ENCODE results near the gene ESYT2. TPM values are rescaled to one million over a fixed set of nuclear protein-coding genes. Genes with fewer than 3 reads are reported as not detected.

The ESYT2 gene
- total RNA-seq, 1 donor from 2014 or later = 31.8 TPM

GRCh38 chr7:158850545-158851102 lies 21.3 kb upstream of the ESYT2 start:
- TF ChIP-seq CTCF (IDR thresholded peaks at IDR 0.05; ENCODE audit: unreplicated experiment) = no peak
- DNase-seq (ENCODE audit: low spot score) = no peak
- no peaks in the 10 kb centered on the region for H3K27me3 Mint-ChIP-seq (ENCODE audit: unreplicated experiment)
- peaks cover 3% of the 10 kb centered on the region for H3K36me3 Mint-ChIP-seq (ENCODE audit: low read depth, unreplicated experiment)
- no peaks in the 10 kb centered on the region for H3K4me1 Mint-ChIP-seq (ENCODE audit: unreplicated experiment)
- H3K27ac Mint-ChIP-seq (ENCODE audit: unreplicated experiment) = no peak overlapping the region
- no peaks in the 10 kb centered on the region for H3K9me3 Mint-ChIP-seq (ENCODE audit: unreplicated experiment)
- no peak overlapping the region for H3K4me3 Mint-ChIP-seq (ENCODE audit: unreplicated experiment)

GRCh38 chr7:158849768-158850544 lies 20.6 kb upstream of the ESYT2 start:
- peaks cover 3% of the 10 kb centered on the region for H3K36me3 Mint-ChIP-seq (ENCODE audit: low read depth, unreplicated experiment)
- H3K9me3 Mint-ChIP-seq (ENCODE audit: unreplicated experiment) = no peaks in the 10 kb centered on the region
- no peak overlapping the region for H3K27ac Mint-ChIP-seq (ENCODE audit: unreplicated experiment)
- no peak for DNase-seq (ENCODE audit: low spot score)
- no peak for TF ChIP-seq CTCF (IDR thresholded peaks at IDR 0.05; ENCODE audit: unreplicated experiment)
- no peaks in the 10 kb centered on the region for H3K4me1 Mint-ChIP-seq (ENCODE audit: unreplicated experiment)
- peaks cover under 1% of the 10 kb centered on the region for H3K27me3 Mint-ChIP-seq (ENCODE audit: unreplicated experiment)
- H3K4me3 Mint-ChIP-seq (ENCODE audit: unreplicated experiment) = no peak overlapping the region

- Mint-ChIP-seq H3K36me3 (ENCODE audit: low read depth, unreplicated experiment) (peaks cover 3% of the 10 kb centered on the region), H3K4me3 (ENCODE audit: unreplicated experiment) (peak overlapping the region; percentile 60), H3K4me1 (ENCODE audit: unreplicated experiment) (no peaks in the 10 kb centered on the region), H3K27me3 (ENCODE audit: unreplicated experiment) (peaks cover 1% of the 10 kb centered on the region), H3K9me3 (ENCODE audit: unreplicated experiment) (no peaks in the 10 kb centered on the region), H3K27ac (ENCODE audit: unreplicated experiment) (no peak overlapping the region)
- no peak for DNase-seq (ENCODE audit: low spot score)
- TF ChIP-seq CTCF (IDR thresholded peaks at IDR 0.05; ENCODE audit: unreplicated experiment) = no peak
These were observed 20.1 kb upstream of the ESYT2 start for GRCh38 chr7:158849442-158849767.

- peaks cover 3% of the 10 kb centered on the region for H3K36me3 Mint-ChIP-seq (ENCODE audit: low read depth, unreplicated experiment)
- no peak overlapping the region for H3K27ac Mint-ChIP-seq (ENCODE audit: unreplicated experiment)
- no peaks in the 10 kb centered on the region for H3K9me3 Mint-ChIP-seq (ENCODE audit: unreplicated experiment)
- peaks cover 3% of the 10 kb centered on the region for H3K4me1 Mint-ChIP-seq (ENCODE audit: unreplicated experiment)
- peaks cover 3% of the 10 kb centered on the region for H3K27me3 Mint-ChIP-seq (ENCODE audit: unreplicated experiment)
- no peak for TF ChIP-seq CTCF (IDR thresholded peaks at IDR 0.05; ENCODE audit: unreplicated experiment)
- DNase-seq (ENCODE audit: low spot score) = no peak
- H3K4me3 Mint-ChIP-seq (ENCODE audit: unreplicated experiment) = no peak overlapping the region
These were observed 18.1 kb upstream of the ESYT2 start for GRCh38 chr7:158847451-158847866.

GRCh38 chr7:158846304-158846703 lies 17.0 kb upstream of the ESYT2 start:
- Mint-ChIP-seq H3K27me3 (ENCODE audit: unreplicated experiment) (peaks cover 3% of the 10 kb centered on the region), H3K27ac (ENCODE audit: unreplicated experiment) (no peak overlapping the region), H3K4me3 (ENCODE audit: unreplicated experiment) (no peak overlapping the region), H3K4me1 (ENCODE audit: unreplicated experiment) (peaks cover 3% of the 10 kb centered on the region), H3K36me3 (ENCODE audit: low read depth, unreplicated experiment) (peaks cover 3% of the 10 kb centered on the region), H3K9me3 (ENCODE audit: unreplicated experiment) (no peaks in the 10 kb centered on the region)
- no peak for TF ChIP-seq CTCF (IDR thresholded peaks at IDR 0.05; ENCODE audit: unreplicated experiment)
- DNase-seq (ENCODE audit: low spot score) = no peak

Measured in endothelial cell (in vitro differentiated cells).